OCI-LY1 (cell line): ENCODE measurements around the gene DLG5.

ENCODE experiments used
- H2AFZ ChIP-seq: fragments of 200-600 bp; sonication (generic), shearing (Covaris generic); 2 replicates; pipeline ENCODE4 v1.6.0; 2014; ENCODE audit warnings: antibody characterized with exemption, mild to moderate bottlenecking, low read length
- H3F3A ChIP-seq: fragments of 200-600 bp; sonication (generic), shearing (Covaris generic); 2 replicates; pipeline ENCODE4 v1.6.0; 2014; ENCODE audit warnings: mild to moderate bottlenecking, antibody characterized with exemption, low read length, moderate library complexity; ENCODE audit not compliant: insufficient read depth
- H3K27ac ChIP-seq: fragments of 200-600 bp; sonication (generic); 2 replicates; pipeline ENCODE4 v1.5.1; 2014; ENCODE audit warnings: low read length, mixed run types, mild to moderate bottlenecking, low read depth; ENCODE audit not compliant: poor library complexity, severe bottlenecking
- H3K27me3 ChIP-seq: fragments of 200-600 bp; sonication (generic); 2 replicates; pipeline ENCODE4 v1.6.0; 2014; ENCODE audit warnings: antibody characterized with exemption, mild to moderate bottlenecking, low read length, moderate library complexity; ENCODE audit not compliant: insufficient read depth
- H3K36me3 ChIP-seq: fragments of 200-600 bp; sonication (generic); 2 replicates; pipeline ENCODE4 v1.6.1; 2014; ENCODE audit warnings: mild to moderate bottlenecking, antibody characterized with exemption, low read length, moderate library complexity, mixed read lengths; ENCODE audit not compliant: insufficient read depth
- H3K4me1 ChIP-seq: fragments of 200-600 bp; sonication (generic); 2 replicates; pipeline ENCODE4 v1.5.1; 2014; ENCODE audit warnings: mild to moderate bottlenecking, low read length, moderate library complexity; ENCODE audit not compliant: insufficient read depth, severe bottlenecking
- H3K4me2 ChIP-seq: fragments of 200-600 bp; sonication (generic), shearing (Covaris generic); 2 replicates; pipeline ENCODE4 v1.6.1; 2014; ENCODE audit warnings: low read length
- H3K4me3 ChIP-seq: fragments of 200-600 bp; sonication (generic); 2 replicates; pipeline ENCODE4 v1.5.1; 2014; ENCODE audit warnings: low read length, low read depth, mild to moderate bottlenecking, mixed read lengths; ENCODE audit not compliant: poor library complexity, severe bottlenecking
- H3K79me2 ChIP-seq: fragments of 200-600 bp; shearing (Covaris generic); 2 replicates; pipeline ENCODE4 v1.6.1; 2016; ENCODE audit warnings: mixed run types, low read length, mixed read lengths; ENCODE audit not compliant: insufficient read depth
- H3K9ac ChIP-seq: fragments of 200-600 bp; sonication (generic), shearing (Covaris generic); 2 replicates; pipeline ENCODE4 v1.6.1; 2014; ENCODE audit warnings: mild to moderate bottlenecking, low read length, mixed read lengths
- H3K9me2 ChIP-seq: fragments of 200-600 bp; sonication (generic), shearing (Covaris generic); 2 replicates; pipeline ENCODE4 v1.6.1; 2014; ENCODE audit warnings: low read depth, mild to moderate bottlenecking, low read length, mixed read lengths
- H3K9me3 ChIP-seq: fragments of 200-600 bp; shearing (Covaris generic); 2 replicates; pipeline ENCODE4 v1.6.1; 2014; ENCODE audit warnings: low read length, mixed read lengths
- H4K20me1 ChIP-seq: fragments of 200-600 bp; sonication (generic), shearing (Covaris generic); 2 replicates; pipeline ENCODE4 v1.6.0; 2016; ENCODE audit warnings: mild to moderate bottlenecking, low read length; ENCODE audit not compliant: insufficient read depth
- CTCF ChIP-seq: fragments of 200-600 bp; sonication (generic), shearing (Covaris generic); IDR thresholded peaks from 2 replicates; pipeline ENCODE4 v1.5.1; 2017; ENCODE audit warnings: mild to moderate bottlenecking, antibody characterized with exemption, low read length, moderate library complexity, mixed read lengths
- EZH2 ChIP-seq: fragments of 200-600 bp; sonication (generic), shearing (Covaris generic); IDR thresholded peaks from 2 replicates; pipeline ENCODE4 v1.8.0; 2017; ENCODE audit warnings: borderline replicate concordance, mixed run types, mild to moderate bottlenecking, antibody characterized with exemption, low read length, moderate library complexity, mixed read lengths

DLG5 gene

GRCh38 chr10:77812741-77813140 lies 113.8 kb downstream of the DLG5 start:
- no peaks in the 10 kb centered on the region for H3K79me2 ChIP-seq
- H4K20me1 ChIP-seq: no peaks in the 10 kb centered on the region
- H3K27ac ChIP-seq: no peak overlapping the region
- no peak overlapping the region for H3K9ac ChIP-seq
- no peaks in the 10 kb centered on the region for H3K9me3 ChIP-seq
- H3K4me1 ChIP-seq: no peaks in the 10 kb centered on the region
- no peaks in the 10 kb centered on the region for H3F3A ChIP-seq
- H3K9me2 ChIP-seq: no peaks in the 10 kb centered on the region
- no peaks in the 10 kb centered on the region for H3K36me3 ChIP-seq
- no peak overlapping the region for H2AFZ ChIP-seq
- H3K4me3 ChIP-seq: no peak overlapping the region
- TF ChIP-seq CTCF: no peak
- TF ChIP-seq EZH2: no peak
- H3K27me3 ChIP-seq: peaks cover 6% of the 10 kb centered on the region; the same call in 1 of the 2 replicates
- no peak overlapping the region for H3K4me2 ChIP-seq

GRCh38 chr10:77811831-77812430 lies 114.6 kb downstream of the DLG5 start:
- Histone ChIP-seq H3K27me3 (peaks cover 6% of the 10 kb centered on the region; the same call in 1 of the 2 replicates), H3K4me1 (no peaks in the 10 kb centered on the region), H3F3A (no peaks in the 10 kb centered on the region), H3K9me2 (no peaks in the 10 kb centered on the region), H4K20me1 (no peaks in the 10 kb centered on the region), H3K4me3 (no peak overlapping the region), H3K27ac (no peak overlapping the region), H3K9me3 (no peaks in the 10 kb centered on the region), H3K4me2 (no peak overlapping the region), H3K79me2 (no peaks in the 10 kb centered on the region), H3K9ac (no peak overlapping the region), H3K36me3 (no peaks in the 10 kb centered on the region), H2AFZ (no peak overlapping the region)
- no peak for TF ChIP-seq EZH2
- TF ChIP-seq CTCF: no peak

- Histone ChIP-seq H3K27ac (no peak overlapping the region), H3K4me1 (no peaks in the 10 kb centered on the region), H2AFZ (no peak overlapping the region), H3K9me2 (no peaks in the 10 kb centered on the region), H3K4me2 (no peak overlapping the region), H4K20me1 (no peaks in the 10 kb centered on the region), H3F3A (no peaks in the 10 kb centered on the region), H3K9ac (no peak overlapping the region), H3K9me3 (no peaks in the 10 kb centered on the region), H3K4me3 (no peak overlapping the region), H3K27me3 (peaks cover 6% of the 10 kb centered on the region; the same call in 1 of the 2 replicates), H3K79me2 (no peaks in the 10 kb centered on the region), H3K36me3 (no peaks in the 10 kb centered on the region)
- TF ChIP-seq CTCF (no peak), EZH2 (no peak)
Measured at GRCh38 chr10:77810446-77811335, 115.9 kb downstream of the DLG5 start.
